Activated T-cell treated with anti-CD3 and anti-CD28 coated beads, Interleukin-2, amount 50 U/mL, for 1 hour (primary cell): Measurements from ENCODE around the gene CRIP1.

Source experiments
- DNase-seq: peaks from one replicate; pipeline ENCODE4 v3.0.0-alpha.2; 2020

The CRIP1 gene

DNA sequence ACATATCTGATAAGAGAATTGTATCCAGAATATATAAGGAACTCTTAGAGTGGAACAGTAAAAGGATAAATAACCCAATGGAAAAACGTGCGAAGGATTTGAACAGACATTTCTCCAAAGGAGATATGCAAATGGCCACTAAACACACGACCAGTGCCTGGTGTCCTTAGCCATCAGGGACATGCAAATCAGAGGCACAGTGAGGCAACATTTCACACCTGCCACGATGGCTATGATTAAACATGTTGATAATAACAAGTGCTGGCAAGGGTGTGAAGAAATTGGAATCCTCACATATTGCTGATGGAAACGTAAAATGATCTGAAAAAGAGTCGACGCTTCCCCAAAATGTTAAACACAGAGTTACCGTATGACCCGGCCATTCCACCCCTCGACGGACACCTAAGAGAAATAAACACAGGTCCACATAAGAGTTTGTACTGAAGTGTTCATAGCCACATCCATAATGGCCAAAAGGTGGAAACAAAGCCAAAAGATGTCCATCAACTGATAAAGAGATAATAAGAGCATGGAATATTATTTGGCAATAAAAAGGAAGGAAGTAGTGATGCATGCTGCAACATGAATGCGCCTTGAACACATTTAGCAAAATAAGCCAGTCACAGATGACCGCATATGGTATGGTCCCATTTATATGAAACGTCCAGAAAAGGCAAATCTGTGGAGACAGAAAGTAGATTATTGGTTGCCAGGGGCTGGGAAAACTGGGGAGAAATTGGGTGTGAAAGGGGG is 33.4 kb downstream of the CRIP1 start:
- DNase-seq: no peak

DNA sequence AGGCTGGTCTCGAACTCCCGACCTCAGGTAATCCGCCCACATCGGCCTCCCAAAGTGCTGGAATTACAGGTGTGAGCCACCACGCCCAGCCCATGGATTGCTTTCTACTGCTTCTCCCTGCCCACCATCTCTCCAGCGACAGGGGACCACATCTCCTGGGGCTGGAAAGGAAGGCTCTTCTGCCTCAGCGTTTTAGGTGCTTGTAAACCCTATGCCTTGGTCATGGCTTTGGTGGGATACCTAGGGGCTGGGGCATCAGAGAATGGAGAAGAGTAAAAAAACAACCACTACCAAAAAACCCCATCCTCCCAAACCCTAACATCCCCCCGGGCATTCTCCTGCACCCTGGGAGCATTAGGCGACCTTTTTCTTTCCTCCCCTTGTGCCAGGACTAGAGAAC is 38.6 kb downstream of the CRIP1 start:
- no peak for DNase-seq

DNA sequence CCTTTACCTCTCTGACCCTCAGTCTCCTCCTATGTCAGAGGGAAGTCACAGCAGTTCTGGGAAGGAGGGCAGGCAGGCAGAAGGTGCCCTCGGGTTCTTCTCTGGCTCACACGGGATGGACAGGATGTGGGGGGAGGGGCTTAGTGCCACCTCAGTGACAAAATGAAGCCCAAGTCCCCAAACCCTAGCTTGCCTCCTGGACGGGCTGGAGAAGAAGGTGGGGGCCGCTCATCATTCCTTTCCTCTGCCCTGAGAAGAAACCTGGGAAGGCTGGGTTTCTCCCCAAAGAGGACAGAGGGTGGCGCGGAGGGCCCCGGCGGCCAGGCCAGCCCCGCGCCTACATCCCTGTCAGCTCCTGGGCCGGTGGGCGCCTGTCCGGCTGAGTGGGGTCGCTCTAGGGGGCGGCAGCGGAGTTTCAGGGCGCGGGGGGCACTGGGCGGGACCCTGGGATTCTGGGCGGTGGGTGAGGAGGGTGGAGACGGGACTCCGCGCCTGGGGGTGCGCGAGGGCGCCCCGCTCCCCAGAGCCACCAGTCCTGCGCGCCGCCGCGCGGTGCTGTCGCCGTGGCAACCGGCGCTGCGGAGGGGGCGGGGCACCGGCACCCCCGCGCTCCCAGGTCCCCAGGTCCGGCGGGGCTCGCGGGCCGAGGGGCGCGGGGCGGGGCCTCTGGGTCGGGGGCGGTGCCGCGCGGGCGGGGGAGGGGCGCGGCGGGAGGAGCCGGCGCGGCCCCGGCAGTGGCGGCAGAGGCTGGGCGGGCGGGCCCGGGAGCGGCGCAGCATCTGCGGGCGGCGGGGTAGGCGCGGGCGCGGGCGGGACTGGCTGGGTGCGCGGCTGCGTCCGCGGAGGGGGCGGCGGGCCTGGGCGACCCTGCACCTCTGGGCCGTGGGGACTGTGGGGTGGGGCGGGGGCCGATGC is 39.4 kb downstream of the CRIP1 start, which contains the start of gene TMEM121:
TMEM121 (plus strand) TSS at position 723 of the 915 bp plus-strand sequence. CDS start 2,252 bp downstream, outside the sequence.
- DNase-seq: peak; percentile 53

DNA sequence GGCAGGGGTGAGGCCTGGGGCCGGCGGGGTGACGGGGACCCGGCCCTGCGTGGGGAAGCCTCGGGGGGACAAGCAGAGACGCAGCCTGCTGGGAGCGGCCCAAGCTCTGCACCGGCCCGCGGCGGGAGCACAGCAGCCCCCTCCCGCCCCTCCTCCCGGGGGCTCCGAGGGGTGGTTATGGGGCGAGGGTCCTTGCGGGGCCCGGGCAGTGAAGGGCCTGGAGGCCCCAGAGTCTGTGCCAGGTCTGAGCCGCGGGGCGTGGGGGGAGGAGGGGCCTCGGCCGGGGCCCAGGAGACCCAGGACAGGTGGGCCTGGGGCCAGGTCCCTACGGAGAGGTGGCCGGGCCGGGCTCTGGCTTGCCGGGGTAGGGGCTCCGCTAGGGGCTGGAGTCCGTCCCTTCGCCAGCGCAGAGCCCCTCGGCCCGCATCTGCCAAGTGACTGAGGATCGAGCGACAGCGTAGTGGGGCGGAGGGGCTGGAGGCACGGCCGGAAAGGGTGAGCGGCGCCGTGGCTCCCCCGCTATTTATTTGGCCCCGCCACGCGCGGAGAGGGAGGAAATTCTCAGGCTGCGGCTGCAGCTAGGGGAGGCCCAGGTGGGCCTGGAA is 40.2 kb downstream of the CRIP1 start:
- DNase-seq: no peak

DNA sequence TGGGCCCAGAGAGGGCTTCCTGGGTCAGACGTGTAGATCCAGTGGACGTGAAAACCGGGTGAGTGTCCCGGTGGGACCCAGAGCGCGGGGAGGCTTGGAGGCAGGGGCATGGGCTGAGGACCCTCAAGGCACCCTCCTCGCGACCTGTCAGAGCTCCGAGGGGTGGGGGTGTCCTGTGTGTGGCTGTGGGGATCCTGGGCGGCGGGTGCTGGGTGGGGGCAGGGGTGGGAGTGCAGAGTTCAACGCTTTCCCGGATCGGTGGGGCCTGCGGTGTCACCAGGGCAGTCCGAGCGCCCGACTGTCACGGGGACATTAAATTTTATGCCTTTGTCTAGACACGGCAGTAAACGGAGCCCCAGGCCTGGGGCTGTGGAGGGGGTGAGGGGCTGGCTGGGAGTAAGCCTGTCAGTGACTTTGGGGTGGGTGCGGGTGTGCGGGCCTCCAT is 40.7 kb downstream of the CRIP1 start:
- no peak for DNase-seq

DNA sequence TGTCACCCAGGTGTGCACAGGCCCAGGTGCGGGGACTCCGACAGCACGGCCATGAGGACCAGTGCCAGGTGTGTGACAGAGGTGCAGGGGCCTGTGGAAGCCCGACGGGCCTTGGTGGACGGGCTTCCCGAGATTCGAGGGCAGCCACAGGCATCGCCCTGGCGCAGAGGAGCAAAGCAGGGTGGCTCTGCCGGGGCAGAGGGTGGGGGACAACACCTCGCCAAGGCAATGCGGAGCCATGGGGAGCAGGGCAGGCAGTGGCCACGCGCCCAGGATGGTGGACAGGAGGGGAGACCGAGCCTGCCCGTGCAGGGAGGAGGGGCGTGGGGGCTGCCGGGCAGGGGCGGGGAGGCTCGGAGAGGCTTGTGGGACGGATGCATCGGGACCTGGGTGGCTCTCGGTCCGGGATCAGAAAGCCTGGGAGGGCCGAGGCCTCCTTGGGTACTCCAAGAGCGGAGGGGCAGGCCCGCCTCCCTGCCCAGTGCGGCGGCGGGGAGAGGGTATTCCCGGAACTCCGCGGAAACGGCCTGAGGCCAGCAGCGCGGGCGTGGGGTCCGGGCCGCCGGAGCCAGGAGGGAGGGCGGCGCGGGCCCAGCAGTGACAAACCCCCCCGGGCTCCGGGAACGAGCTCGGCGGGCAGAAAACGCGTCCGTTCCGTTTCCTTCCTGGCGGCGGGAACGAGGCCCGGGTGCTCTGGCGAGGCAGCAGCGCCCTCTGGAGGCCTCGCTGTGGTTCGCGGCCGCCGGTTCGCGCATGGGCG is 41.3 kb downstream of the CRIP1 start:
- peak; percentile 88 for DNase-seq

DNA sequence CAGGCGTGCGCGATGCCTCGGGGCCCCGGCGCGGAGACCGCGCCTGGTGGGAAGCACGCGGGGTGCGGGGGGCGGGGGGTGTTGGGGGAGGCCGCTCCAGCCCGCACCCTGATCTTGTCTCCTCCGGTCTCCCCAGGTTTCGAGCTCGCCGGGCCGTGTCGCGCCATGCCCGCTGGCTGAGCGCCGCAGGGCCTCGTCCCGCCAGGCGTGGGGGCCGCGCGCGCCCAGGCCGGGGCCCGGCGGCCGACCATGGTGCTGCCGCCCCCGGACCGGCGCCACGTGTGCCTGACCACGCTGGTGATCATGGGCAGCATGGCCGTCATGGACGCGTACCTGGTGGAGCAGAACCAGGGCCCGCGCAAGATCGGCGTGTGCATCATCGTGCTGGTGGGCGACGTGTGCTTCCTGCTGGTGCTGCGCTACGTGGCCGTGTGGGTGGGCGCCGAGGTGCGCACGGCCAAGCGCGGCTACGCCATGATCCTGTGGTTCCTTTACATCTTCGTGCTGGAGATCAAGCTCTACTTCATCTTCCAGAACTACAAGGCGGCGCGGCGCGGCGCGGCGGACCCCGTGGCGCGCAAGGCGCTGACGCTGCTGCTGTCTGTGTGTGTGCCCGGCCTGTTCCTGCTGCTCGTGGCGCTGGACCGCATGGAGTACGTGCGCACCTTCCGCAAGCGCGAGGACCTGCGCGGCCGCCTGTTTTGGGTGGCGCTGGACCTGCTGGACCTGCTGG is 42.1 kb downstream of the CRIP1 start:
- peak; percentile 39 for DNase-seq

DNA sequence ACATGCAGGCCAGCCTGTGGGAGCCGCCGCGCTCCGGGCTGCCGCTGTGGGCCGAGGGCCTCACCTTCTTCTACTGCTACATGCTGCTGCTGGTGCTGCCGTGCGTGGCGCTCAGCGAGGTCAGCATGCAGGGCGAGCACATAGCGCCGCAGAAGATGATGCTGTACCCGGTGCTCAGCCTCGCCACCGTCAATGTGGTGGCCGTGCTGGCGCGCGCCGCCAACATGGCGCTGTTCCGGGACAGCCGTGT is 42.6 kb downstream of the CRIP1 start:
- DNase-seq: peak; percentile 39

DNA sequence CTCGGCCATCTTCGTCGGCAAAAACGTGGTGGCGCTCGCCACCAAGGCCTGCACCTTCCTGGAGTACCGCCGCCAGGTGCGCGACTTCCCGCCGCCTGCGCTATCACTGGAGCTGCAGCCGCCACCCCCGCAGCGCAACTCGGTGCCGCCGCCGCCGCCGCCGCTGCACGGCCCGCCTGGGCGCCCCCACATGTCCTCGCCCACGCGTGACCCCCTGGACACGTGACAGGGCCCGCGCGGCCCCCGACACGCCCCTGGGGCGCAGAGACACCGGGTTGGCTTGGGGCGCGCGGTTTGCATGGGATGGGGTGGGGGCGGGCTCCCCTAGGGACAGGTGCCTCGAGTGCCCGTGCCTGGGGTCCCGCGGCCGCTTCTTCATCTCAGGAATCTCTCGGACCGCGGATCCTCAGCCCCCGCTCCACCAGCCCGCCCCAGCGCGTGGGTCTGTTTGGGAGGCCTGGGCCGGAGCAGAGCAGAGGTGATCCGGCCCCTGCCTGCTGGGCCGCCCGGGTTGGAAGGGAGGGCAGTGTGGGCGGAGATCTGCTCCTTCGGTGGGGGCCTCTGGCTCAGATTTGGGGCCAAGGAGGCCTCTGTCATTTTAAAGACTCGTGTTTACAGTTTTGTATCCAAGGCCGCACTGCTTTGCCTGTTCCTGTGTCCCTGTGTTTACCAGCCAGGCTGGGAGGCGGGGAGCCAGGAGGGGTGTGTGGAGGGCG is 43.0 kb downstream of the CRIP1 start:
- no peak for DNase-seq

DNA sequence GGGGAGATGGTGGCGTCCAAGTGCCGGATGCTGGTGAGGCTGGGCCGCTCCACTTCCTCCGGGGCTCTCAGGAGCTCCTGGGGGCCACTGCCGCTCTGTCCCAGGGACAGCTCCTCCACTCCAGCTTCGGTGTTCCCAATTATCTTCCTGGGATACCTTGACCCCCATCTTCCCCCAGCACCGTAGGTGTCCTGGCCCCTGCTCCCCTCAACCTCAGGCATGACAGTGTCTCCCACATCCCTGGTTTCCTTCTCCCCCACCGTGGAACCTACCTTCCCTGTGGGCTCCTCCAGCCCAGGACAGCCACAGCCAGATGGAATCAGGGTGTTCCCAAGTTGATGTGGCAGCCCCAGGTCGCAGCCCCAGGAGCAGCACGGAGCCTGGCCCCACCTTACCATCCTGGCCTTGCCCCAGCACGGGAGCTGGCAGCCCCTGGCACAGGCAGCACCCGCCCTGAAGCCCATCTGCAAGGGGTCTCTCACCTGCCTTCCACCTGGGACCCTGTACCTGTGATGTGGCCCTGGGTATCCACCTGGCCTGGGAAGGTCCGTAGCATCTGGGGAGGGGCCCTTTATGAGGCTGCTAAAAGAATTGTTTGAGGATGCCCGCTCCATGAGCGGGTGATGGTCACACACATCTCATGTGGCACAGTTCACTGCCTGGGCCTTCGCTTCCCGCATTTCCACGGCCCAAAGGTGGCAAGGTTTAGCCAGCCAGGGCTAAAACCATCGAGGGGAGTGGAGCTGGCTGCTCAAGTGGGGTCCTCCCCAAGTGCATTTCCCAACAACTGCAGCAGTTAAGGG is 43.8 kb downstream of the CRIP1 start:
- DNase-seq: no peak

DNA sequence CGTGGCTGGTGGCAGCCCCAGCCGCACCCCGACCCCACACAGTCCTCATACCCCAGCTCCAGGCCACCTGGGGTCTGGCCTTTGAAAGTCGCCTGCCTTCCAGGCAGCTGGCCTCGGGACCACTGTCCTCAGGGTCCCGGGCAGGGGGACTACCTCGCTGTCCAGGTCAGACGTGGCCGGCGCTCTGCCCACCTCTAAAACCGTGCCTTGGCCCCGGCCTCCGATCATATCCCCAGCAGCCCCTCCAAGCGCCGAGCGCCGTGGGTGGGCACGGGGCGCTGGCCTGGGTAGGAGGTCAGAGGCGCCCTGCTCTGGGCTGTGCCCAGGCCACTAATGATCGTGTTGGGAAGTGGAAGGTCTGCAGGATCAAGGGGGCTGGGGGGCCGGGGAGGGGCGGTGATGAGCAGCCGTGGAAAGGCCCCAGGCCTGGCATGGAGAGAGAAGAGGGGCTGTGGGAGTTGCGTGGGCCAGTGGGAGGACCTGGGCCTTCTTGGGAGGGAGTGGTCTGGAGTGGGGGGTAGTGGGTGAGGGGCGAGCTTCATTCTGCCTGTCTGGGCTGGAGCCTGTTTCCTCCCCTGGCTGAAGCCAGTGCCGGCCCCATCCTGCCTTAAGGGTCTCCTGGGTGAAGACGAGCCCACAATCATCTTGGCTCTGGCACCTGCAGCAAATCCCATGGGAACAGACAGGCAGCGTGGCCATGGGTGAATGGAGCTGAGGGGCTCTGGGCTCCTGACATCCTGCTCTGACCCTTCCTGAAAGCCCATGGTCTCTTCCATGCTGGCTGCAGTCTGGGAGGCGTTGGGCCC is 44.6 kb downstream of the CRIP1 start:
- no peak for DNase-seq

DNA sequence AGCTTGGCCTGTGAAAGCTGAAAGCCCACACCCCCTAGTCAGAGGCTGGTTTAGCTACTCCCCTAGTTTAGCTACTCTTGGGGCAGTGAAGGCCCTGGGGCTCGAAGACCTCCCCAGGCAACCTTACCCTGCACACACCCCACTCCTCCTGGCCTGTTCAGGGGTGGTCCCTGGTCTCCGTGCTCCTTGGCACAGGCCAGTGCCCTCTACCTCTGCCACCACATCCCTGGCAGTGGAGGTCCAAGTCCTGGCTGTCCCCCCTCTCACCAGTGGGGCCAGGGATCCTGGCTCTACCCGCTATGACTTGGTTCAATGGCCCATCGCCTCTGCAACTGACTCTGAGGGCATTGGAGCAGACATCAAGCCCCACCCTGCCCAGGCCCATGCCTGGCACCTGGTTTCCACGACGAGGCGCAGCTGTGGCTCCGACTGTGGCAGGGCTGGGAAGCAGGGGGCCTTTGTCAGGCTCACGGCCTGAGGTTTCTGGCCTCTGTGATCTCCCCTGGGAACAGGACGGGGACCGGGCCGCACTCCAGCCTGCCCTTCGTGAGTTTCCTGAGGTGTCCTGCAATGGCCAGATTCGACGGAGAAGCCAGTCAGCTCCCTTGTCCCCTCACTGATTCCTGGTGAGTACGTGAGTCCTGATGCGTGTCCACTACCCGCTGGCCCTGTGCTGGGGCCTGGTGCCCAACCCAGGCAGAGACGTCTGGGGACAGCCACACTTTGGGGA is 45.4 kb downstream of the CRIP1 start:
- DNase-seq: no peak

DNA sequence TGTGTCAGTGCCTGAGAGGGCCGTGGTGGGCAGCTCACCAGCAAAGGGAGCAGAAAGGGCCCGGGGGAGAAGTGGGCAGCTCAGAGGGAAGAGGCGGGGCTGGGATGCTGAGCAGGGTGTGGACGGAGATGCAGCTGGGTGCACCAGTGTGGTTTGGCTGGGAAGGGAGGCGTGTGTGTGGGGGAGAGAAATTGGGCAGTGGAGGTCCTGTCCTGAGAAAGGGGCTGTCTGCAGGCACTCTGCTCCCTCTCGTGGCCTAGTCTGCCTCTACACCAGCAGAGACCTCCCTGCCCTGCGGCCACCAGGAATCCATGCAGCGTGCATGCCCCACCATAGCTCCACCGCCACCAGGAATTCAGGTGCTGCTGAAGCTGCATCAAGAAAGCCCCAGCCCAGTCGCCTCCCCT is 46.1 kb downstream of the CRIP1 start:
- DNase-seq: no peak

DNA sequence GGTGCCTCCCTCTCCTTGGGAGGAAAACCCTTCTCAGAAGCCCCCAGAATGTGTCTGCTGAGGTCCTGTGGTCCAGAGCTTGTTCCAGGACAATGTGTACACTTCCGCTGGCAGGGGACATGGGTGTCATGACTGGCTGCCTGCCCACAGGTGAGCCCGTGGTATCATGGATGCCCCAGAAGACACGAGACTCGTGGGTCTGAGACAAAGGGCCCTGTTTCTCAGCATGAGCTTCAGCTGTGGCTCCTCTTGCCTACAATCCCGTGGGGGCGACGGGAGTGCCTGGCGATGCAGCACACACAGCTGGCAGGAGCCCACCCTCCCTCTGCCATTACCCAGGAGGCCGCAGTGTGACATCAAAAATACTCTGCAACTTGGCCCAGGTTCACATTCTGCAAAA is 46.7 kb downstream of the CRIP1 start:
- DNase-seq: no peak

DNA sequence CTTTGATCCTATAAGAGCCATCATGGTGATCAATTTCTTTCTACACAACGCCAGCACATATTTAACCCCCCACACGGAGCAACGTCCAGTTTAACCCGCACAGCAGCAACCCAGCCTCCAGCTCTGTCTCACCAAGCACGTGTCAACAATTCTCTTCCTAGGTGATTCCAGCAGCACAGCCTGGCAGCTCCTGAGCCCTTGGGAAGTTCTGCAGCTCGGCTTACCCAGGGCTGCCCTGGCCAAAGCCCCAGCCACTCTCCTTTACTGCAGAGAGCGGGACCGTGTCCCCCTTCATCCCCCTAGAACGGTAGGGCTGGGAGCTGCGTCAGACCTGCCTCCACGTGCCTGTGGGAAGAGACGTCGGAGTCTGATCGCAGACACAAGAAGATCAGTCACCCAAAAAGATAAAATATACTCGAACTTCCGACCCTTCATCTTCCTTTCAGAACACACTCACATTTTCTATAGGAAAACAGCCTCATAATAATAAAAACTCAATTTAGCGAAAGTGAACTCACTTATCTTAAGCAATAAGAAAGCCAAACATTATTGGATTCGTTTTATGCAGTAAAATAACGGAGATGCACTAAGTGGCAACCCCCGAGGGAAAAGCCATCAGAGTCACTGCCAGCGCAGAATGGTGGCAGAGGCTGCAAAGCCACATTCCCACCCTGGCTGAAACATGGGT is 47.3 kb downstream of the CRIP1 start:
- DNase-seq: no peak

DNA sequence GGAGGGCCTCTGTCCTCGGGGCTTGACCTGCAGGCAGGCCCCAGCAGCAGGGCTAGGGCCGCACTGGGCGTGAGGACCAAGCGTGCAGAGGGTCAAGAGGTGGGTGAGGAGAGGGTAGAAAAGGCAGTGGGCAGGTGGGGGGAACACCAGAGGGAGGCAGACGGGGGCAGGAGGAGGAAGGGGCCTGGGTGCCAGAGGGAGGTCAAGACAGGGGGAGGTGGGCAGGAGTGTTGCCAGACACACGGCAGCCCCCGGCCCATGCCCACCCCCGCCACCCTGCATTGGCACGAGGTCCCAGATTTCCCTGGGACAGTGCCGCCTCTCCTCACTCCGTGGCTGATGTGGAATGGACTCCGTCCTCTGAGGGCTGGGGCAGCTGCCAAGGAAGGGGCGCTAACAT is 47.9 kb downstream of the CRIP1 start:
- no peak for DNase-seq

DNA sequence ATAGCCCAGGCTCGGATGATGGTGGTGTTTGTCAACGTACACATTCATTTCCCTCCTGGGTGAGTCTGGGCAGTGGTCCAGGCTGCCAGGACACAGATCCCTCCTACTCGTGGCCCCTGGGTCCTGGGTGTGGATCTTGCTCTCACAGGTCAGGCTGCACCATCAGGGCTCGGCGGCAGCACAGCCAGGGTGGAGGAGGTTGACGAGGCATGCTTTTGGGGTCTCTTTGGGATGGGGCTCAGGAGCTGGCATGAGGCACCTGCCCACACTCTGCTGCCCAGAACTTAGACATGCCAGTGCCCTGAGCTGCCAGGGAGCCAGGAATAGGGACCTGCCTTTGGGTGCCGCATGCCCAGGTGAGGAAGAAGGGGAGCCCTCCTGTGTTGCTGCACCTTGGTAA is 49.4 kb downstream of the CRIP1 start:
- DNase-seq: no peak
